HUES64 (cell line): ENCODE measurements around the gene PIK3CG.
"Not testable (repeated sequence)": the region's sequence is repeated elsewhere in the genome, so short reads cannot be mapped to it uniquely, and the experiment has no call there.

ENCODE experiments used
- H3K27ac ChIP-seq: 2 replicates; pipeline ENCODE4 v1.7.0; 2013; ENCODE audit warnings: low read depth, low read length, inconsistent platforms
- H3K27me3 ChIP-seq: 2 replicates; pipeline ENCODE4 v1.6.1; 2013; ENCODE audit warnings: mild to moderate bottlenecking, low read length; ENCODE audit not compliant: insufficient read depth
- H3K36me3 ChIP-seq: 2 replicates; pipeline ENCODE4 v1.6.1; 2013; ENCODE audit warnings: mild to moderate bottlenecking, low read length; ENCODE audit not compliant: insufficient read depth
- H3K4me1 ChIP-seq: 2 replicates; pipeline ENCODE4 v1.6.1; 2013; ENCODE audit warnings: mild to moderate bottlenecking, low read length, moderate library complexity; ENCODE audit not compliant: insufficient read depth
- H3K4me3 ChIP-seq: 2 replicates; pipeline ENCODE4 v1.5.1; 2013; ENCODE audit warnings: mild to moderate bottlenecking, low read length, moderate library complexity
- H3K9ac ChIP-seq: 2 replicates; pipeline ENCODE4 v1.6.1; 2013; ENCODE audit warnings: mild to moderate bottlenecking, low read depth, low read length
- H3K9me3 ChIP-seq: 2 replicates; pipeline ENCODE4 v1.6.1; 2013; ENCODE audit warnings: low read depth, low read length; ENCODE audit not compliant: insufficient read depth
- WGBS: fragments of 150-250, 120-280 bp; methylation state at CpG from one replicate; pipeline ENCODE4 v1.1.7; 2013; ENCODE audit warnings: missing lambda C conversion rate; 5-methylcytosine and 5-hydroxymethylcytosine counted together

The PIK3CG gene

DNA sequence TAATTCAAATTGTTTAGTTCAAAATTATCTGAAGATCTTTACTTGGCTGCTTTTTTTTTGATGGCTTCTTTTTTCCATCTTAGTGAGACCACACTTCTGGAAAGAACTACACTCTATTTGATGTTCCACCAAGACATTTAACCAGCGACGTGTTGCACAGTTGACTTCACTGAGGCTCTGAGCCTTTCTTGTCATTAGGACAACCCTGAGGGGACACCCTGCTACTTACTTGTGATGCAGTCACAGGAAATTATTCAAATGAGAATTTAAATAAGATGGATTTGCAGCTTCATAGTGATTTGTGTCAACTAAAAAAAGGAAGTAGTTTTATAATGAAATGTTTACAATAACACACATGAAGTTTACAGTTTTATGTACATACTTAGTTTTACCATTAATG lies 25.6 kb upstream of the PIK3CG start:
- H3K9me3 ChIP-seq: no peaks in the 10 kb centered on the region; the same call in 1 of the 2 replicates
- H3K4me1 ChIP-seq: peaks cover 30% of the 10 kb centered on the region
- no peak overlapping the region for H3K27ac ChIP-seq
- H3K36me3 ChIP-seq: no peaks in the 10 kb centered on the region
- no peak overlapping the region for H3K9ac ChIP-seq
- H3K27me3 ChIP-seq: no peaks in the 10 kb centered on the region
- whole genome bisulfite sequencing: 90% methylated on average over 2 of the region's 2 CpGs
- H3K4me3 ChIP-seq: no peak overlapping the region

DNA sequence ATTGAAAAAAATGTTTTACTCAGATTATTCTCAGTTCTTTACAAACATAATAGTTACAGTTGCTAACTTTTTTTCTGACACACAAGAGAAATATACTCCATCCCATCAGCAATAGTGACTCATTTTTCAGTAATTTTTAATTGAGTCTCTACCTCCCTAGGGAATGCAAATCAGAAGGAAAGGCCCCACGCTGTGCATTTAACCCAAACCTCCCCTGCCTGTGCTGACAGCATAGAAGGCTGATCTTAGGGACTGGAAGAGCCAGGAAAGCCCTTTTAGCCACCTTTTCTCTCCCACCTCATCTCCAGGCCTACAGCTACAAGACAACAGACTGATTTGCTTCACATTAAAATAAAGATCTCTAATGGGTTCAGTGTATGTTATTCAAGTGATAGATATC lies 24.7 kb upstream of the PIK3CG start:
- Histone ChIP-seq H3K9me3 (no peaks in the 10 kb centered on the region; the same call in 1 of the 2 replicates), H3K9ac (no peak overlapping the region), H3K36me3 (no peaks in the 10 kb centered on the region), H3K4me3 (no peak overlapping the region), H3K4me1 (peaks cover 30% of the 10 kb centered on the region), H3K27ac (no peak overlapping the region), H3K27me3 (no peaks in the 10 kb centered on the region)
- WGBS: 6% methylated on average over 1 of the region's 1 CpG

DNA sequence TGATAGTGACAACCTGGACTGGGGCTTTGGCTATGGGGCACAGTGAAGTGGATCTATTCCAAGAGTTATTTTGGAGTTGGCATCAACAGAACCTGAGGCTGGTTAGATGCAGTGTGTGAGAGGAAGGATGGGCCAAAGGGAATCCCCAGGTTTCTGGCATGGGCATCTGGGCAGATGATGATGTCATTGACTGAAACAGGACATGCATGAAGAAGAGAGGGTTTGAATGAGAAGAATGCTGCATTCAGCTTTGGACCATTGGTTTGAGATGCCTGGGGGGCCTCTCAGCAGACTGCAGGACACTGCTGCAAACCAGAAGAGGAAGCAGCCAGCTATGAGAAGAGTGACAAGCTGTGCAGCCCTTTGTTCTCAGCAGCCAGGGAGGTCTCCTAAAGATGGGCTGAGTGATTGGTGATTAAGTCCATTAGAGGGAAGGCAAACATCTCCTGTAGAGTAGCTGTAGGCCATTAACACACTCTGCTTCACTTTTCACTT lies 23.1 kb upstream of the PIK3CG start:
- no peaks in the 10 kb centered on the region; the same call in 1 of the 2 replicates for H3K9me3 ChIP-seq
- peaks cover 30% of the 10 kb centered on the region for H3K4me1 ChIP-seq
- H3K4me3 ChIP-seq: no peak overlapping the region
- H3K36me3 ChIP-seq: no peaks in the 10 kb centered on the region
- H3K27ac ChIP-seq: no peak overlapping the region
- H3K27me3 ChIP-seq: no peaks in the 10 kb centered on the region
- no peak overlapping the region for H3K9ac ChIP-seq

DNA sequence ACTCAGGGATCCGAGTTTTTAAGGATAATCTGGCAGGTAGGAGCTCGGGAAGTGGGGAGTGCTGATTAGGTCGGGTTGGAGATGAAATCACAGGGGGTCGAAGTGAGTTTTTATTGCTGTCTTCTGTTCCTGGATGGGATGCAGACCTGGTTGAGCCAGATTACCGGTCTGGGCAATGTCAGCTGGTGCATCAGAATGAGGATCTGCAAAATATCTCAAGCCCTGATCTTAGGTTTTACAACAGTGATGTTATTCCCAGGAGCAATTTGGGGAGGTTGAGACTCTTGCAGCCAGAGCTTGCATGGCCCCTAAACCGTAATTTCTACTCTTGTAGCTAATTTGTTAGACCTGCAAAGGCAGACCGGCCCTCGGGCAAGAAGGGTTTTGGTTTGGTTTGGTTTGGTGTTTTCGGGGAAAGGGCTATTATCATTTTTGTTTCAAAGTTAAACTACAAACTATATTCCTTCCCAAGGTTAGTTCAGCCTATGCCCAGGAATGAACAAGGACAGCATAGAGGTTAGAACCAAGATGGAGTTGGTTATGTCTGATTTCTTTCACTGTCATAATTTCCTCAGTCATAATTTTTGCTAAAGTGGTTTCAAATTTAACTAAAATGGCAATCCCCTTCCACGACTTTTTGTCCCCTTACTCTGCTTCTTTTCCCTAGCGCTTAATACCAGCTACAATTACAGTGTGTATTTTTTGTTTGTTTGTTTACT lies 20.6 kb upstream of the PIK3CG start:
- 91% methylated on average over 7 of the region's 11 CpGs for WGBS
- no peak overlapping the region for H3K9ac ChIP-seq
- H3K9me3 ChIP-seq: no peaks in the 10 kb centered on the region
- H3K4me3 ChIP-seq: no peak overlapping the region
- H3K4me1 ChIP-seq: peaks cover 28% of the 10 kb centered on the region
- H3K36me3 ChIP-seq: no peaks in the 10 kb centered on the region
- no peaks in the 10 kb centered on the region for H3K27me3 ChIP-seq
- H3K27ac ChIP-seq: no peak overlapping the region

- H3K4me1 ChIP-seq: no peaks in the 10 kb centered on the region
- H3K27ac ChIP-seq: no peak overlapping the region
- no peaks in the 10 kb centered on the region for H3K36me3 ChIP-seq
- no peak overlapping the region for H3K4me3 ChIP-seq
- no peaks in the 10 kb centered on the region for H3K27me3 ChIP-seq
- WGBS: no CpG with 5 or more reads among the region's 1 CpG
- H3K9me3 ChIP-seq: no peaks in the 10 kb centered on the region
- no peak overlapping the region for H3K9ac ChIP-seq
These were observed 17.0 kb upstream of the PIK3CG start for GRCh38 chr7:106848049-106848448.

- WGBS: no CpG with 5 or more reads among the region's 1 CpG
- Histone ChIP-seq H3K4me3 (no peak overlapping the region), H3K4me1 (no peaks in the 10 kb centered on the region), H3K27ac (no peak overlapping the region), H3K36me3 (no peaks in the 10 kb centered on the region), H3K9me3 (no peaks in the 10 kb centered on the region), H3K27me3 (no peaks in the 10 kb centered on the region), H3K9ac (no peak overlapping the region)
These were observed 16.1 kb upstream of the PIK3CG start for GRCh38 chr7:106848851-106849442.

DNA sequence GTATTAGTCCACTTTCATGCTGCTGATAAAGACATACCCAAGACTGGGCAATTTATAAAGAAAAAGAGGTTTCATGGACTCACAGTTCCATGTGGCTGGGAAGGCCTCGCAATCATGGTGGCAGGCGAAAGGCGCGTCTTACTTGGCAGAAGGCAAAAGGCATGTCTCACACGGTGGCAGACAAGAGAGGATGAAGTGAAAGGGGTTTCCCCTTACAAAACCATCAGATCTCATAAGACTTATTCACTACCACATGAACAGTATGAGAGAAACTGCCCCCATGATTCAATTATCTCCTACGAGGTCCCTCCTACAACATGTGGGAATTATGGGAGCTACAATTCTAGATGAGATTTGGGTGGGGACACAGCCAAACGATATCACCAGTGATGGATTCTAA lies 13.4 kb upstream of the PIK3CG start:
- not testable (repeated sequence) for H3K4me1 ChIP-seq, H3K27me3 ChIP-seq, H3K36me3 ChIP-seq, H3K27ac ChIP-seq, H3K4me3 ChIP-seq, H3K9me3 ChIP-seq, H3K9ac ChIP-seq
- WGBS: 98% methylated on average over 7 of the region's 7 CpGs

DNA sequence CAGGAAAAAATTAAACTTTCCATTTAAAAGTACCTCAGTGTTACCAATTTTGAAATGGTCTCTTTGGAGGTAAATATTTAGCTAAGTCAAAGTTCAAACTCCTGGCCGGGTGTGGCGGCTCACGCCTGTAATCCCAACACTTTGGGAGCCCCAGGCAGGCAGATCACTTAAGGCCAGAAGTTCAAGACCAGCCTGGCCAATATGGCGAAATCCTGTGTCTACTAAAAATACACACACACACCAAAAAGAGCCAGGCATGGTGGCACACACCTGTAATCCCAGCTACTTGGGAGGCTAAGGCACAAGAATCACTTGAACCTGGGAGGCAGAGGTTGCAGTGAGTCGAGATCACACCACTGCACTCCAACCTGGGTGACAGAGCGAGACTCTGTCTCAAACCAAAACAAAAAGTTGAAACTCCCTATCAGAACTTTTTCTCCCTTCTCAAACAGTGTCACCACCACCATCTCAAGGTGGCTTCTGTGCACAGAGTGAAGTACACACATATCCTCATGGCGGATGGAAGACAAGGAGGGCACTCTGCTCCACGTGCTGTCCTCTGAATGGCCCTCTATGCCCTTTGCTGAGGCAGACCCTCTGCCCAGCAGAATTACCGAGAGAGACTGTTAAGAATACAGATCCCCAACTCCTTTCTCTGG lies 11.7 kb upstream of the PIK3CG start:
- no peaks in the 10 kb centered on the region for H3K4me1 ChIP-seq
- no peaks in the 10 kb centered on the region for H3K9me3 ChIP-seq
- WGBS: 95% methylated on average over 9 of the region's 9 CpGs
- H3K9ac ChIP-seq: no peak overlapping the region
- H3K27ac ChIP-seq: no peak overlapping the region
- H3K36me3 ChIP-seq: no peaks in the 10 kb centered on the region
- H3K4me3 ChIP-seq: no peak overlapping the region
- H3K27me3 ChIP-seq: no peaks in the 10 kb centered on the region

GRCh38 chr7:106855540-106856132 lies 9.4 kb upstream of the PIK3CG start:
- no peak overlapping the region for H3K9ac ChIP-seq
- no peaks in the 10 kb centered on the region for H3K4me1 ChIP-seq
- H3K4me3 ChIP-seq: no peak overlapping the region
- H3K36me3 ChIP-seq: no peaks in the 10 kb centered on the region
- H3K27me3 ChIP-seq: no peaks in the 10 kb centered on the region
- no peak overlapping the region for H3K27ac ChIP-seq
- 88% methylated on average over 5 of the region's 6 CpGs for WGBS
- H3K9me3 ChIP-seq: no peaks in the 10 kb centered on the region

- 94% methylated on average over 10 of the region's 10 CpGs for WGBS
- Histone ChIP-seq H3K4me3 (no peak overlapping the region), H3K9ac (no peak overlapping the region), H3K27ac (no peak overlapping the region), H3K4me1 (no peaks in the 10 kb centered on the region), H3K36me3 (no peaks in the 10 kb centered on the region), H3K9me3 (no peaks in the 10 kb centered on the region), H3K27me3 (no peaks in the 10 kb centered on the region)
These were observed 6.2 kb upstream of the PIK3CG start for GRCh38 chr7:106858618-106859532.
